ENCODE results near the gene MSH2. TPM values are rescaled to one million over a fixed set of nuclear protein-coding genes. Genes with fewer than 3 reads are reported as not detected.
"Not testable (repeated sequence)": the region's sequence is repeated elsewhere in the genome, so short reads cannot be mapped to it uniquely, and the experiment has no call there.

The MSH2 gene
- total RNA-seq, 1 experiment from 2014 or later, result 25.0 TPM

DNA sequence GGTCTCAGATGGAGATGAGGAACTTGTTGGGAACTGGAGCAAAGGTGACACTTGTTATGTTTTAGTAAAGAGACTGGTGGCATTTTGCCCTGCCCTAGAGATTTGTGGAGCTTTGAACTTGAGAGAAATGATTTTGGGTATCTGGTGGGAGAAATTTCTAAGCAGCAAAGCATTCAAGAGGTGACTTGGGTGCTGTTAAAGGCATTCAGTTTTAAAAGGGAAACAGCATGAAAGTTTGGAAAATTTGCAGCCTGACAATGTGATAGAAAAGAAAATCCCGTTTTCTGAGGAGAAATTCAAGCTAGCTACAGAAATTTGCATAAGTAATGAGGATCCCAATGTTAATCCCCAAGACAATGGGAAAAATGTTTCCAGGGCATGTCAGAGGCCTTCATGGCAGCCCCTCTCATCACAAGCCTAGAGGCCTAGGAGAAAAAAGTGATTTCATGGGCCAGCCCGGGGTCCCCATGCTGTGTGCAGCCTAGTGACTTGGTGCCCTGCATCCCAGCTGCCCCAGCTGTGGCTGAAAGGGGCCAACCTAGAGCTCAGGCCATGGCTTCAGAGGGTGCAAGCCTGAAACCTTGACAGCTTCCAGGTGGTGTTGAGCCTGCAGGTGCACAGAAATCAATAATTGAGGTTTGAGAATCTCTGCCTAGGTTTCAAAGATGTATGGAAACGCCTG lies 3.8 kb downstream of the MSH2 start:
- DNase-seq (ENCODE audit: extremely low read depth, low read depth), result not testable (repeated sequence)

DNA sequence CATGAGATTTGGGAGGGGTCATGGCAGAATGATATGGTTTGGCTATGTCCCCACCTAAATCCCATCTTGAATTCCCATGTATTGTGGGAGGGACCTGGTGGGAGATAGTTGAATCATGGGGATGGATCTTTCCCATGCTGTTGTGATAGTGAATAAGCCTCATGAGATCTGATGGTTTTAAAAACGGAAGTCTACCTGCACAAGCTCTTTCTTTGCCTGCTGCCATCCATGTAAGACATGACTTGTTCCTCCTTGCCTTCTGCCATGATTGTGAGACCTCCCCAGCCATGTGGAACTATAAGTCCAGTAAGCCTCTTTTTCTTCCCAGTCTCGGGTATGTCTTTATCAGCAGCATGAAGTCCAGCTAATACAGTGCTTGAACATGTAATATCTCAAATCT lies 5.0 kb downstream of the MSH2 start:
- DNase-seq (ENCODE audit: extremely low read depth, low read depth), result not testable (repeated sequence)

DNA sequence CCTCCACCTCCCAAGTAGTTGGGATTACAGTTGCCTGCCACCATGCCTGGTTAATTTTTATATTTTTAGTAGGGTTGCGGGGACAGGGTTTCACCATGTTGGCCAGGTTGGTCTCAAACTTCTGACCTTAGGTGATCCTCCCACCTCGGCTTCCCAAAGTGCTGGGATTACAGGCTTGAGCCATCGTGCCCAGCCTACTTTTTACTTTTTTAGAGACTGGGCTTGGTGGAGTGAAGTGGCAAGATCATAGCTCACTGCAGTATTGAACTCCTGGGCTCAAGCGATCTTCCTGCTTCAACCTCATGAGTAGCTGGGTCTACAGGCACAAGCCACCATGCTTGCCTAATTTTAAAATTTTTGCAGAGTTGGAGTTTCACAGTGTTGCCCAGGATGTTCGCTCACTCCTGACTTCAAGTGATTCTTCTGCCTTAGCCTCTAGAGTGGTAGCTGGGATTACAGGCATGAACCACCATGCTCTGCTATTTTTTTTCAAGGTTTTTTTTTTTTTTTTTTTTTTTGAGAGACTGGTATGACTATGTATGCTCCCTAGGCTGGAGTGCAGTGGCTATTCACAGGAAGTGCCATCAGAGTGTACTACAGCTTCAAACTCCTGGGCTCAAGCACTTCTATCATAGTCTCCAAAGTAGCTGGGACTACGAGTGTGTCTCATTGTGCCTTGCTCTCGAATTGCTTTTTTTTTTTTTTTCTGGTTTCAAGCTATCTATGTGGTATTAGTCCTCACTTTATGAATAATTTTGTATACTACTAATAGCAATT lies 11.9 kb downstream of the MSH2 start:
- no peak for DNase-seq (ENCODE audit: extremely low read depth, low read depth)

DNA sequence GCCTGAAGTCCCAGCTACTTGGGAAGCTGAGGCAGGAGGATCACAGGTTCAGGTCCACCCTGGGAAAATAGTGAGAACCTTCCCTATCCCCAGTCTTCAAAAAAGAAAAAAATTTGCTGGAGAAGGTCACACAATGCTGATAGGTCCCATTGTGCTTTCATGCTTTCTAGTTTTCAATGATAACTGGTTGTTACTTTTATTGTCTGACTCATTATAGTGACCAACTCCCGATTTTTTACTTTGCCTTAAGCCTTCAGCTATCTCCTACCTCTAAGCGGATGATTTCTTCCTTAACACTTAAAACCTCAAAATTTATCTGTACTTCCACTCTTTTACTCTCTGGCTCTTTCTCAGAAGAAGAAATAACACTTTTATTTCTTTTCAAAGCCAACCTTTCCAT lies 17.3 kb downstream of the MSH2 start:
- no peak for DNase-seq (ENCODE audit: extremely low read depth, low read depth)

DNA sequence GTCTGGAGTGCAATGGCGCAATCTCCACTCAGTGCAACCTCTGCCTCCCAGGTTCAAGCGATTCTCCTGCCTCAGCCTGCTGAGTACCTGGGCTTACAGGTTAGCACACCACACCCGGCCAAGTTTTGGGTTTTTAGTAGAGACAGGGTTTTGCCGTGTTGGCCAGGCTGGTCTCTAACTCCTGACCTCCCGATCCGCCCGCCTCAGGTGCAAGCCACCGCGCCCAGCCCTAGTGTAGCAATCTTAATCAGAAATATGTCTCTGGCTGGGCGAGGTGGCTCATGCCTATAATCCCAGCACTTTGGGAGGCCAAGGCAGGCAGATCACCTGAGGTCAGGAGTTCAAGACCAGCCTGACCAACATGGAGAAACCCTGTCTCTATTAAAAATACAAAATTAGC lies 17.7 kb downstream of the MSH2 start:
- not testable (repeated sequence) for DNase-seq (ENCODE audit: extremely low read depth, low read depth)

DNA sequence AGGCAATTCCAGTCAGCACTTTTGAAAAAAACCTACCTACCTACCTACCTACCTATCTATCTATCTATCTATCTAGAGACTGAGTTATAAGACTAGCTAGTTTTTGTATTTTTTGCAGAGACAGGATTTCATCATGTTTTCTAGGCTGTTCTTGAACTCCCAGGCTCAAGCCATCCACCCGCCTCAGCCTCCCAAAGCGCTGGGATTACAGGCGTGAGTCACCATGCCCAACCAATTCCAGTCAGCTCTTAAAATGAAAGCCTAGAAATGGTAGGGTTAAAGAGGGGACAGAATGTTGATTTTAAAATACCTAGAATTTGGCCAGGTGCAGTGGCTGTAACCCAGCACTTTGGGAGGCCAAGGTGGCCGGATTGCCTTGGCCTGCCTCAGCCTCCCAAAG lies 19.1 kb downstream of the MSH2 start:
- no peak for DNase-seq (ENCODE audit: extremely low read depth, low read depth)

DNA sequence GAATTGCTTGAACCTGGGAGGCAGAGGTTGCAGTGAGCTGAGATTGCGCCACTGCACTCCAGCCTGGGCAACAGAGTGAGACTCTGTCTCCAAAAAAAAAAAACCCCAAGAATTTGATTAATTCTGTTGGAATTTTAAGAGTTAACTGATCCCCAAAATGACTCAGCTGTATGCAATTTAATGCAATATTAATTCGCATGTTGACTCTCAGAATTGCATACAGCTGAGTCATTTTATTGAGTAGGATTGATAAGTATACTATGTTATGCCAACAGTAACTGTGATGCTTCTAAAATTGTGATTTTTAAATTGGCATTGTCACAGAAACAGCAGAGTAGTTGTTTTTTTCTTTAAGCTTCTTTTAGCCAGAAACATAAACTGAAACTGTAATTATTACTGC lies 19.6 kb downstream of the MSH2 start:
- DNase-seq (ENCODE audit: extremely low read depth, low read depth), result no peak

DNA sequence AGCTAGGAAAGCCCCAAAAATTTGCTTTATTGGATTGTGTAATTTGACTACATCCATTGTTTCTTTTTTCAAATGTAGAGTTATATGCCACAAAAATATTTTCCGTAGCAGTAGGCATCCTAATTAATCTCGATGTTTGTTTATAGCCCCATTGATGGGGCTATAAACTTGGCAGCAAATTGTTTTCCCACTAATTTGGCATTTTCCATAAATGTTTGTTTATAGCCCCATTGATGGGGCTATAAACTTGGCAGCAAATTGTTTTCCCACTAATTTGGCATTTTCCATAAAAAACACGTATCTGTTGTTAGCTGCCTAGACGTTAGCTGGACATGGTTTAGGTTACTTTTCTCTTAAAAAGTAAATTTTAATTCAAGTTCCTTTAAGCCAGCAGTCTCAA lies 23.8 kb downstream of the MSH2 start:
- DNase-seq (ENCODE audit: extremely low read depth, low read depth), result no peak

DNA sequence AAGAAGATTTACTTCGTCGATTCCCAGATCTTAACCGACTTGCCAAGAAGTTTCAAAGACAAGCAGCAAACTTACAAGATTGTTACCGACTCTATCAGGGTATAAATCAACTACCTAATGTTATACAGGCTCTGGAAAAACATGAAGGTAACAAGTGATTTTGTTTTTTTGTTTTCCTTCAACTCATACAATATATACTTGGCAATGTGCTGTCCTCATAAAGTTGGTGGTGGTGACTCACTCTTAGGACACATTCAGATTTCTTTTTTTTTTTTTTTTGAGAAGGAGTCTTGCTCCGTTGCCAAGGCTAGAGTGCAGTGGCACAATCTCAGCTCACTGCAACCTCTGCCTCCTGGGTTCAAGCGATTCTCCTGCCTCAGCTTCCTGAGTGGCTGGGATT lies 26.8 kb downstream of the MSH2 start:
- no peak for DNase-seq (ENCODE audit: extremely low read depth, low read depth)

DNA sequence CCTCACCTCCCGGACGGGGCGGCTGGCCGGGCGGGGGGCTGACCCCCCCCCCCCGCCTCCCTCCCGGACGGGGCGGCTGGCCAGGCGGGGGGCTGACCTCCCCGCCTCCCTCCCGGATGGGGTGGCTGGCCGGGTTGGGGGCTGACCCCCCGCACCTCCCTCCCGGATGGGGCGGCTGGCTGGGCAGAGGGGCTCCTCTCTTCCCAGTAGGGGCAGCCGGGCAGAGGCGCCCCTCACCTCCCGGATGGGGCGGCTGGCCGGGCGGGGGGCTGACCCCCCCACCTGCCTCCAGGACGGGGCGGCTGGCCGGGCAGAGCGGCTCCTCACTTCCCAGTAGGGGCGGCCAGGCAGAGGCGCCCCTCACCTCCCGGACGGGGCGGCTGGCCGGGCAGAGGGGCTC lies 30.1 kb downstream of the MSH2 start:
- not testable (repeated sequence) for DNase-seq (ENCODE audit: extremely low read depth, low read depth)

DNA sequence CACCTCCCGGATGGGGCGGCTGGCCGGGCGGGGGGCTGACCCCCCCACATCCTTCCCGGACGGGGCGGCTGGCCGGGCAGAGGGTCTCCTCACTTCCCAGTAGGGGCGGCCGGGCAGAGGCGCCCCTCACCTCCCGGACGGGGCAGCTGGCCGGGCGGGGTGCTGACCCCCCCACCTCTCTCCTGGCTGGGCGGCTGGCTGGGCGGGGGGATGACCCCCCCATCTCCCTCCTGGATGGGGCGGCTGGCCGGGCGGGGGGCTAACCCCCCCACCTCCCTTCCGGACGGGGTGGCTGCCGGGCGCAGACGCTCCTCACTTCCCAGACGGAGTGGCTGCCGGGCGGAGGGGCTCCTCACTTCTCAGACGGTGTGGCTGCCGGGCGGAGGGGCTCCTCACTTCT lies 30.5 kb downstream of the MSH2 start:
- not testable (repeated sequence) for DNase-seq (ENCODE audit: extremely low read depth, low read depth)

DNA sequence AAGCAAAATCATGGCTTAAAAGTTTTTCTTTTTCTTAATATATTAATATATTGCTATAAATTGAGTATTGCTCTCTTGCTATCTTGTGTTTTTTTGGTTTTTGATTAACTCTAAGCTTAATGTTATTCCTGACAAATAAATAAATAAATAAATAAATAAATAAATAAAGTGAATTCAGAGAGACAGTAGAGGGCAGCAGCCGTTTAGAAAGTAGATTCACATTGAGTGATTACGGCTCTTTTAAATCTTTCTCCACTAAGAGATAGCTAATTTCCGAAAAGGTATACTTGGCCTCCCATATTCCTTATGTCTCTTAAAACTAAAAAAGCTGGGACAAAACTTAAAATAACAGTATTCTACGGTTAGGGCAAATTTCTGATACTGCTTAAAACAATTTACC lies 34.3 kb downstream of the MSH2 start:
- DNase-seq (ENCODE audit: extremely low read depth, low read depth), result peak; percentile 33

DNA sequence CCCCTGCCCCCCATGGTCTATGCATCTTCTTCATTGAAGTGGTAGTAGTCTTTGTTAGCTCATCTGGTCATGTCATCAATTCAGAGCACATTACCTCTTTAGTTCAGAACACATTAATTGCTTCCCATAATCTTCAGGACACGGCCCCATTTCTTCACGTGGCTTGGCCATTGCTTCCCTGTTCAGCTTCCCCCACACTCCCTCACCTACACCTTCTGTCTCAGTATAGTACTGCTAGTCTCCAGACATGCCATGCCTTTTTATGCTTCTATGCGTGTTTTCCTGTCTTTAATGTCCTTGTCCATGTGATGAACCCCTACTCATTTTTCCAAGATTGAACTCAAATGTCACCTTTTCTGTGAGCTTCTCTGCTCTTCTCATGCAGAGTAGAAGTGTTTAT lies 35.1 kb downstream of the MSH2 start:
- DNase-seq (ENCODE audit: extremely low read depth, low read depth), result no peak

DNA sequence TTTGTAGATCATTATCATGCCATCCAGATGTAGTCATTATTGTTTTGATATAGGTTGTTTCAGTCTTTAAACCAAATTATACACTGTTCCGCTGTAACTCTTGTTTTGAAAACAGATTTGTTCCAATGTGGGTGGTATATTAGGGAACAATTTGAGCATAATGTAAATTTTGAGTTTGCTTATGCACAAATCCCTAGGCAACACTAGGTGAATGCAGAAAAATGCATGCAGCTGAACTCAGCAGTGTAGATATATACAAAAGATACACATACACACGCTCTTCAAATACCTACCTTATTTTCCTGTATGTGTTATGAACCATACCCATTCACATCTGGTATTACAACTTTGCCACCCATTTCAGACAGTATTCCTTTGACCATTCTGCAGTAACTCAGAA lies 35.8 kb downstream of the MSH2 start:
- no peak for DNase-seq (ENCODE audit: extremely low read depth, low read depth)

DNA sequence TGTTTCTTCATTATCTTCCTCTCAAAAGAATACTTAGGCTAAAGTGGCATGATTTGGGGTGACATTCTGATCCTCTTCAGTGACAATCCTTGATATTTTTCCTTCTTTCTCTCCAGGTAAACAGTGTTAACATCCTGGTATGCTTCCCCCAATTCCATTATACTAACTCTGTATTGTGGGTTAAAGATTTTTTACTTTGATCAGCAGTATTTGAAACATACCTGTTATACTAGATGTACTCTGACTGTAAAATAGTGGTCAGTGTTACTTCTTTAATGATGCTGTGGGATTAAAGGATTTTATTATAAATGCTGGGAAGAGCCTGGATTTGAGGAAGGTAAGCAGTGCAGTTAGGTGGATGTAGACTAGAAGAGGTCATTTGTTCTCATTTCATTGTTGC lies 48.8 kb downstream of the MSH2 start:
- no peak for DNase-seq (ENCODE audit: extremely low read depth, low read depth)

DNA sequence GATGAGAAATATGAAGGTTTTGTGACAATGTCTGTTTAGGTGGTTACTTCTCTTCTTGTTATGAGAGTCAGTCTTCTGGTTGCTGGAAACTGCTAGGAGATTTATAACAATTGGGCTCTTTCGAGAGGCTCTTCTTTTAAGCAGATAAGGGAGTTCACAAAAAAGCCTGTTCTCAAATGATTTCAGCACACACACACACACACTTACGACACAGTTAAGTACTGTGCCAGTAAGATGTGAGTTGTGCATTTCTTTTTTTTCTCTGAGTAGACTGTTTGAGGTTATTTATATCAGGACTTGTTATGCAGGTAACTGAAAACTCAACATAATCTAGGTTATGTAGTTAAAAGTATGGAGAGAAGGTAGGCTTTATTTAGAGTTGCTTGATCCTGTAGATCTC lies 49.8 kb downstream of the MSH2 start:
- no peak for DNase-seq (ENCODE audit: extremely low read depth, low read depth)

DNA sequence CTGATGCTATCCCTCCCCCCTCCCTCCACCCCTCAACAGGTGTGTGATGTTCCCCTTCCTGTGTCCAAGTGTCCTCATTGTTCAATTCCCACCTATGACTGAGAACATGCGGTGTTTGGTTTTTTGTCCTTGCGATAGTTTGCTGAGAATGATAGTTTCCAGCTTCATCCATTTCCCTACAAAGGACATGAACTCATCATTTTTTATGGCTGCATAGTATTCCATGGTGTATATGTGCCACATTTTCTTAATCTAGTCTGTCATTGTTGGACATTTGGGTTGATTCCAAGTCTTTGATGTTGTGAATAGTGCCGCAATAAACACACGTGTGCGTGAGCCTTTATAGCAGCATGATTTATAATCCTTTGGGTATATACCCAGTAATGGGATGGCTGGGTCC lies 51.9 kb downstream of the MSH2 start:
- DNase-seq (ENCODE audit: extremely low read depth, low read depth), result not testable (repeated sequence)

DNA sequence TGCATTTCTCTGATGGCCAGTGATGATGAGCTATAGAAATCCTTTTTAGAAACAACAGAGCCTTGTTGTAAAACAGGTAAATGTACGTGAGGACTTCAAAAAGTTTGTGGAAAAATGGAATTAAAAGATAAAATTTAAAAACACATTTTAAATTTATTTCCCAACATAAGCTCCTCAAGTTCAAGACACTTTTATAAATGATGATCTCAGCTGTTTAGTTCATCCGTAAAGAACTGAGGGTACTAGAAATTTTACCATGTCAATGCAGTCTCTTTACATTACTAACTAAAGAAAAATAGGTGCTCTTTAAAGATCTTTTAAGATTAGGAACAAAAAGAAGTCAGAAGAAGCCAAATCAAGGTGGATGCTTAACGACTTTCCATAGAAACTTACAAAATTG lies 52.5 kb downstream of the MSH2 start:
- no peak for DNase-seq (ENCODE audit: extremely low read depth, low read depth)

DNA sequence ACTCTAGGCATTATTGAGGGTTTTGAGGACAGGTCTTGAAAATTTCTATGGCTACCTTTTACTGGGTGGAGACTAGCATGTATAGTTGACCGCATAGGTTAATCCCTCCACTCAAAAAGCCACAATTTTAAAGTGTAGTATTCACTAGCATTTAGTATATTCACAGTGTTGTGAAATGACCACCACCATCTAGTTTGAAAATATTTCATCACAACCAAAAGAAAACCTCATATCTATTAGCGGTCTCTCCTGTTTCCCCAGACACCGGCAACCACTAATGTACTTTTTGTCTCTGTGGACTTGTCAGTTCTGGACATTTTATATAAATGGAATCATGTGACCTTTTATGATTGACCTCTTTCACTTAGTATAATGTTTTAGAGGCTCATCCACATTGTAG lies 53.9 kb downstream of the MSH2 start:
- DNase-seq (ENCODE audit: extremely low read depth, low read depth), result no peak

DNA sequence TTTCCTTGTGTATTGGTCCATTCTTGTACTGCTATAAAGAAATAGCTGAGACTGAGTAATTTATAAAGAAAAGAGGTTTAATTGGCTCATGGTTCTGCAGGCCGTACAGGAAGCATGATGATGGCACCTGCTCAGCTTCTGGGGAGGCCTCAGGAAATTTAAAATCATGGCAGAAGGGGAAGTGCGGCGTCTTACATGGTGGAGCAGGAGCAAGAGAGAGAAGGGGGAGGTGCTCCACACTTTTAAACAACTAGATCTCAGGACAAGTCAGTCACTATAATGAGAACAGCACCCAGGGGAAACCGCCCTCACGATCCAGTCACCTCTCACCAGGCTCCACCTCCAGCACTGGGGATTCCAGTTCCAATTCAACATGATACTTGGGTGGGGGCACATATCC lies 54.3 kb downstream of the MSH2 start:
- no peak for DNase-seq (ENCODE audit: extremely low read depth, low read depth)

DNA sequence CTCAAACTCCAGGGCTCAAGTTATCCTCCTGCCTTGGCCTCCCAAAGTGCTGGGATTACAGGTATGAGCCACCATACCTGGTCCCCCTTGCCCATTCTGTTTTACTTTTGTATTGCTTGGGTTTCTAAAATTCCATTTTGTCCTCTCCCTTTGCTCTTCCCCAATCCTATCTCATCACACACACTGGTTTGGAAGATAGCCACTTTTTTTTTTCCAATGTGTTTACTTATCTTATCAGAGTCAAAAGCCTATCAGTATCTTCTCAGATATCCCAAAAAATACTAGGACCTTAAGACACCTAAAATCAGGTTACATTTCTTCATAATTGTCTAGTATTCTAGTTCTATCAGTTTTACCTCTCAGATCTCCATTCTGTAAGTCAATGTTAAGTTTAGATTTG lies 56.1 kb downstream of the MSH2 start:
- no peak for DNase-seq (ENCODE audit: extremely low read depth, low read depth)

DNA sequence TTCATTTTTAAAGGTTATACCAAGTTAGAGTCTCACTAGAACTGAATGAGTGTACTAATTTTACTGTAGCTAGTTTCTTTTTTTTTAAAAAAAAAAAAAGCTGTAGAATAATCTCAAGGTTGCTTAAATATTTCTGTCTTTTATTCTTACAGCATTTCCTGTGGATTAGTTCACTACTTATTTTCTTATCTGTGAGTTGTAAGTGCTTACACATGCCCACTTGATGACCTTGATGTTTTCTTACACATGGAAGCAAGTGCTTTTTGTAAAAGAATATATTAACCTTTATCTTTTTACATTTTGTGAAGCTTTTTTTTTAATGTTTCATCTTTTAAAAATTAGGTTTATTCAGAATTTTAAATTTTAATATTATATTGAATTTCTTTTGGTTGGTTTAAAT lies 57.8 kb downstream of the MSH2 start:
- DNase-seq (ENCODE audit: extremely low read depth, low read depth), result no peak

All from NCI-H460 (cell line).